ENCODE results near the gene ADK.

DNA sequence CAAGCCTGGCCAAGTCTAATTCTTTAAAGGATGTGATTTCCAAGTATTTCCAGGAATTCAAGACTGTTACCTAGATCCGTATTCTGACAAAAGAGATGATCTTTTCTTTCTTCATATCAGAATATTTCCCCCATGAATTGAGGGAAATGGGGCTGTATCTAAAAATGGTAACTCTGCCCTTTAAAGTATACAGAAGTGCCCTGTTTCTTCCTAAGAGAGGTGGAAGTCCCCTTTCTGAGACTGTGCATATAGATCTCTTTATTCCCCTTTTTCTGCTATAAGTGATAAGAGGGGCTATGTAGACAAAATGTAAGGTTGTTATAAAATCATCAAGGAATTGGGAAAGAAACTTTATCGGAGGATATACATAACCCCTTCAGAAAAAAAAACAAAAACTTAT, 388.3 kb downstream of the ADK start:
- TF ChIP-seq POLR2A (IDR thresholded peaks at IDR 0.05) (no peak), POLR2AphosphoS5 (IDR thresholded peaks at IDR 0.05) (no peak)
